ENCODE results near the gene BNIP5.

DNA sequence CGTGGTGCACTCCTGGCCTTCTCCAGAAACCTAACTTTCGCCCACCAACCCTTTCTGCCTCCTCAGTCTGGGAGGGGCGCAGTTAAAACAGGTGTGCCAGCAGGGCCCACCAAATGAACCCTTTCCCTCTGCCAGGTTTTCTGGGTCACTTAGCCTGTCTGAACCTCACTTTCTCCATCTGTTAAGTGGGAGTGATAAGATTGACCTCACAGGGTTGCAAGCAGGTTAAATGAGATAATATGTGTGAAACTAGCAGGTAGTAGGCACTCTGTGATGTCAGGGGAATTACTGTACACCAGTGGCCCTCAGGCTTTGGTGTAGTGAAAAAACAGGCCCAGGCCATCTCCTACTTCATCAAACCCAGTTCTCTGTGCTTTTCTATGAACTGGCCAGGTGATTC, 14.1 kb downstream of the BNIP5 start:
- TF ChIP-seq EZH2 (IDR thresholded peaks at IDR 0.05) (no peak), POLR2AphosphoS5 (IDR thresholded peaks at IDR 0.05; ENCODE audit: borderline replicate concordance, low read depth, low read length) (no peak), FOXP2 (optimal IDR thresholded peaks at IDR 0.05; ENCODE audit: control extremely low read depth, extremely low read length, insufficient read depth) (no peak)
